ENCODE data around the gene PSMF1.

DNA sequence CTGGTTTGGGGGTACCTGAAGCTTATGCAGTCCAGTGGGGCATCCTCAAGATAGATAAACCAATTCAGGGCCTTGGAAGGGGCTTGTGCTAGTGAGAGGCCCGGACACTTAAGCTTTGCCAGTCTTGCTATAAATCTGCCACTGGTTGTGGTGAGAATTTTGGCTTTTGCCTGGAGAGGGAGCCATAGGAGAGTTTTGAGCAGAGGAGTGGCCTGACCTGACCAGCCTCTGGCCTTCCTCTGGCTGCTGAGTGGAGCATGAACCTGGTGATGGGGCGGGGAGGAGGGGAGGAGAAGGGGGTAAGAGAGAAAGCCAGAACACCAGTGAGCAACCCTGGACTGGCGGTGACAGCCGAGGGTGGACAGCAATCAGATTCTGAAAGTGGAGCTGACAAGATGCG lies 59.3 kb downstream of the PSMF1 start:
- TF ChIP-seq CTCF (CRISPR knock-in tag; IDR thresholded peaks at IDR 0.05) = peak; percentile 68
- no peak for TF ChIP-seq CHCHD3 (CRISPR knock-in tag; IDR thresholded peaks at IDR 0.05)
- TF ChIP-seq NR2F1 (CRISPR knock-in tag; IDR thresholded peaks at IDR 0.05) = no peak
- no peak for TF ChIP-seq STAT6 (CRISPR knock-in tag; IDR thresholded peaks at IDR 0.05; ENCODE audit: borderline replicate concordance)
- TF ChIP-seq HNF4A (CRISPR knock-in tag; IDR thresholded peaks at IDR 0.05) = no peak
- TF ChIP-seq, protein P1, sequence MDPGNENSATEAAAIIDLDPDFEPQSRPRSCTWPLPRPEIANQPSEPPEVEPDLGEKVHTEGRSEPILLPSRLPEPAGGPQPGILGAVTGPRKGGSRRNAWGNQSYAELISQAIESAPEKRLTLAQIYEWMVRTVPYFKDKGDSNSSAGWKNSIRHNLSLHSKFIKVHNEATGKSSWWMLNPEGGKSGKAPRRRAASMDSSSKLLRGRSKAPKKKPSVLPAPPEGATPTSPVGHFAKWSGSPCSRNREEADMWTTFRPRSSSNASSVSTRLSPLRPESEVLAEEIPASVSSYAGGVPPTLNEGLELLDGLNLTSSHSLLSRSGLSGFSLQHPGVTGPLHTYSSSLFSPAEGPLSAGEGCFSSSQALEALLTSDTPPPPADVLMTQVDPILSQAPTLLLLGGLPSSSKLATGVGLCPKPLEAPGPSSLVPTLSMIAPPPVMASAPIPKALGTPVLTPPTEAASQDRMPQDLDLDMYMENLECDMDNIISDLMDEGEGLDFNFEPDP (CRISPR knock-in tag; conservative IDR thresholded peaks at IDR 0.05) = no peak
- TF ChIP-seq ZNF607 (CRISPR knock-in tag; IDR thresholded peaks at IDR 0.05; ENCODE audit: borderline replicate concordance) = no peak
